ENCODE results near the gene C3orf70.

DNA sequence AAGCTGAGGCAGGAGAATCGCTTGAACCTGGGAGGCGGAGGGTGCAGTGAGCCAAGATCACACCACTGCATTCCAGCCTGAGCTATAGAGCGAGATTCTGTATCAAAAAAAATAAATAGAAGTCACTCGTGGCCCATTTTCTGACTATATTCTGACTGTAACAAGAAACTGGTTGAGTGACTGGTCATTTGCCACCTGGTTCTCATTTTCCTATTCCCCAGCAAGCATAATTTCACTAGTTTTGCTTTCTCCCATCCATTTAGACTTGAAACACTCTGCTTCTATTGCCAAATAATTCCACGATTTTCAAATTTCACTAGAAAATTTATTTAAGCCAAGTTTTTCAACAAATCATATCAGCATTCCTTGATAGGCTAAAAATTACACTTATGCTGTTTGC is 40.7 kb downstream of the C3orf70 start:
- no peak for TF ChIP-seq CTCF (IDR thresholded peaks at IDR 0.05)
- no peak for TF ChIP-seq POLR2A (IDR thresholded peaks at IDR 0.05)
